PC-9 (cell line): ENCODE results near the gene SALL3.
"Not testable (repeated sequence)": the region's sequence is repeated elsewhere in the genome, so short reads cannot be mapped to it uniquely, and the experiment has no call there.

Experiments used
- EZH2 ChIP-seq: fragments of 200-600 bp; sonication (generic); IDR thresholded peaks from 2 replicates; pipeline ENCODE4 v1.8.0; 2017; ENCODE audit warnings: antibody characterized with exemption, low read depth
- TF ChIP-seq, protein P1 (sequence below): fragments of 200-600 bp; sonication (generic); conservative IDR thresholded peaks from 2 replicates; pipeline ENCODE4 v1.6.1; 2017; ENCODE audit warnings: mixed run types, antibody characterized with exemption, mild to moderate bottlenecking, moderate library complexity

DNA sequence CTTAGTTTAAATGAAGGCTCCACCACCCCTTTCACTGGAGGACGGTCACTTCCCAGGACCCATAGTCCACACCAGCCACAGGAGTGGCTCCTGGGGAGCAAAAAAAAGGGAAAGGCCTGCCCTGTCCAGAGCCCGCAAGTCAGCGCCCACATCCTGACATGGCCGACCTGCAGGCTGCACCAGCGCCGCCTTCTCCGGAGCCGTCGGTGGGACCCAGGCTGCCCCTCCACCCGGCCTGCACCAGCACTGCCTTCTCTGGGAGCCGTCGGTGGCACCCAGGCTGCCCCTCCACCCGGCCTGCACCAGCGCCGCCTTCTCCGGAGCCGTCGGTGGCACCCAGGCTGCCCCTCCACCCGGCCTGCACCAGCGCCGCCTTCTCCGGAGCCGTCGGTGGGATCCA lies 14.9 kb upstream of the SALL3 start:
- TF ChIP-seq, protein P1, sequence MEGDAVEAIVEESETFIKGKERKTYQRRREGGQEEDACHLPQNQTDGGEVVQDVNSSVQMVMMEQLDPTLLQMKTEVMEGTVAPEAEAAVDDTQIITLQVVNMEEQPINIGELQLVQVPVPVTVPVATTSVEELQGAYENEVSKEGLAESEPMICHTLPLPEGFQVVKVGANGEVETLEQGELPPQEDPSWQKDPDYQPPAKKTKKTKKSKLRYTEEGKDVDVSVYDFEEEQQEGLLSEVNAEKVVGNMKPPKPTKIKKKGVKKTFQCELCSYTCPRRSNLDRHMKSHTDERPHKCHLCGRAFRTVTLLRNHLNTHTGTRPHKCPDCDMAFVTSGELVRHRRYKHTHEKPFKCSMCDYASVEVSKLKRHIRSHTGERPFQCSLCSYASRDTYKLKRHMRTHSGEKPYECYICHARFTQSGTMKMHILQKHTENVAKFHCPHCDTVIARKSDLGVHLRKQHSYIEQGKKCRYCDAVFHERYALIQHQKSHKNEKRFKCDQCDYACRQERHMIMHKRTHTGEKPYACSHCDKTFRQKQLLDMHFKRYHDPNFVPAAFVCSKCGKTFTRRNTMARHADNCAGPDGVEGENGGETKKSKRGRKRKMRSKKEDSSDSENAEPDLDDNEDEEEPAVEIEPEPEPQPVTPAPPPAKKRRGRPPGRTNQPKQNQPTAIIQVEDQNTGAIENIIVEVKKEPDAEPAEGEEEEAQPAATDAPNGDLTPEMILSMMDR = not testable (repeated sequence)
- TF ChIP-seq EZH2 = not testable (repeated sequence)
